CD4-positive, alpha-beta T cell treated with Interleukin-4 for 1 hour (primary cell): ENCODE results near the gene FLII.
"Not testable (repeated sequence)": the region's sequence is repeated elsewhere in the genome, so short reads cannot be mapped to it uniquely, and the experiment has no call there.

Source experiments
- DNase-seq, 2 donors: peaks; one replicate each; pipeline ENCODE4 v3.0.0-alpha.2; 2020 to 2022

FLII gene

GRCh38 chr17:18258356-18259038 lies at the start of gene FLII:
Gene FLII, minus strand, starts transcription at chr17:18258738. Its CDS starts 48 bp downstream, at chr17:18258690.
- peak; percentile 32 to 51 for DNase-seq

DNA sequence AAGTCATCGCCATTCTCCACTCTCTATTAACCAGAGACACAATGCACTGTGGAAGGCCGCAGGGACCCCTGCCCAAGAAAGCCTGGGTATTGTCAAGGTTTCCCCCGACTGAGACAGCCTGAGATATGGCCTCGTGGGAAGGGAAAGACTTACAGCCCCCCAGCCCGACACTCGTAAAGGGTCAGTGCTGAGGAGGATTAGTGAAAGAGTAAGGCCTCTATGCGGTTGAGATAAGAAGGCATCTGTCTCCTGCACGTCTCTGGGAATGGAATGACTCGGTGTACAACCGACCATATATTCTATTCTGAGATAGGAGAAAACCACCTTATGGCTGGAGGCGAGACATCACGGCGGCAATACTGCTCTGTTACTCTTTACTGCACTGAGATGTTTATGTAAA lies 44.7 kb upstream of the FLII start:
- DNase-seq: not testable (repeated sequence)

DNA sequence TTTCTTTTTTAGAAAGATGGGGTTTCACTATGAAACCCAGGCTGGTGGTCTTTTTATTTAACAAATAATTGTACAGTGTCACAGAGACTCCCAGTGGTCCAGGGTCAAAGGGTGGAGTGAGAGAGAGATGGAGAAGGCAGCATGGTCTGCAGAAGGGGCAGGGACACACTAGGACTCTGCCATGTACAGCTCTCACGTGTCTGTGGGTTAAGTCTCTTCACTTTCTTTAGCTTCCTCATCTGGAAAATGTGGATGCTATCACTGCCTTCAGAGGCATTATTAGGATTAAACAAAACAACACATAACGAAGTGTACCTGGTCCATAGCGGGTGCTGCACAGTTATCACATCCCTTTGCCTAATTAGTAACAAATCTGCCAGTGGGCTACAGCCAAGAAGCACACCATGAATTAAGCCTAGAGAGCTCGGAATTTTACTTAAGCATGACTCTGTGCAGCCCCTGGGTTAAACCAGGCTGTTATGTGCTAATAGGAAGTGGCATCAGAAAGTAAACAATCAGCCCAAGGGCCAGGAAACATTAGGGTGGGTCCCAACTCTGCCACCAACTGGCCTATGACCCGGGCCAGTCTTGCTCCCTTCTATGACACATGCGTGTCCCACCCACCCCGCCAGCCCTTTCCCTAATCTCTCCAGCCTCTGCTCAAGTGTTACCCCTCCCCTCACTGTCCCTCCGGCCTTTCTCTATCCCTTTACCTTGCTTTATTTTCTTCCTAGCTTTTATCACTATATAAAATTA lies 42.4 kb upstream of the FLII start:
- DNase-seq: peak in 1 of 2 donors; percentile 17

DNA sequence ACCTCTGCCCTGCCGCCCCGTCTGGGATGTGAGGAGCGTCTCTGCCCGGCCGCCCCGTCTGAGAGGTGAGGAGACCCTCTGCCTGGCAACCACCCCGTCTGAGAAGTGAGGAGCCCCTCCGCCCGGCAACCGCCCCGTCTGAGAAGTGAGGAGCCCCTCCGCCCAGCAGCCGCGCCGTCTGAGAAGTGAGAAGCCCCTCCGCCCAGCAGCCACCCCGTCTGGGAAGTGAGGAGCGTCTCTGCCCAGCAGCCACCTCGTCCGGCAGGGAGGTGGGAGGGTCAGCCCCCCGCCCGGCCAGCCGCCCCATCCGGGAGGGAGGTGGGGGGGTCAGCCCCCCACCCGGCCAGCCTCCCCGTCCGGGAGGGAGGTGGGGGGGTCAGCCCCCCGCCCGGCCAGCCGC lies 39.5 kb upstream of the FLII start:
- DNase-seq: not testable (repeated sequence)

DNA sequence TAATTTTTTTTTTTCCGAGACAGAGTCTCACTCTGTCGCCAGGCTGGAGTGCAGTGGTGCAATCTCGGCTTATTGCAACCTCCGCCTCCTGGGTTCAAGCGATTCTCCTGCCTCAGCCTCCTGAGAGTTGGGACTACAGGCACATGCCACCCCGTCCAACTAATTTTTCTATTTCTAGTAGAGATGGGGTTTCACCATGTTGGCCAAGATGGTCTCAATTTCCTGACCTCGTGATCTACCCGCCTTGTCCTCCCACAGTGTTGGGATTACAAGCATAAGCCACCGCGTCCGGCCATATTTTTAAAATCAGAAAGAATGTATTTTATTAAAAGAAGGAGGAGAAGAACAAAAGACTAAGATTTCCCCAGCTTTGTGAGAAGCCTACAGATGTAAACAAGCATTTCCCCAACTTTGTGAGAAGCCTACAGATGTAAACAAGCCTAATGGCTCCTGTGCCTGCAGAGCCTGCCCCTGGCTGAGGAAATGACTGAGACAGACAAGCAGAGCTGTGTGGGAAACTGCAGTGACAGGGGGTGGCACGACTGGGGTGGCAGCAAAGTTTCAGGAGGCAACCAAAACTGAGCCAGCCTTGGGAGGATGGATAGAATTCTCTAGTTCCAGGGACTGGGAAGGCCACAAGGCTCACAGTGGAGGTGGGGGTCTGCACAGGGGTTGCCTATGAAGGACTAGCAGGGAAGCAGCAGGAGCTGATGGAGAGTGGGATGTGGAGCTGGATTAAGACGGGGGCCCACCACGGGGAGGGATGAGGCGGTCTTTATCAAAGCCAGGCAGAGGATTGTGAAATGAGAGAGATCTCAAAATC lies 33.4 kb upstream of the FLII start:
- DNase-seq: no peak

DNA sequence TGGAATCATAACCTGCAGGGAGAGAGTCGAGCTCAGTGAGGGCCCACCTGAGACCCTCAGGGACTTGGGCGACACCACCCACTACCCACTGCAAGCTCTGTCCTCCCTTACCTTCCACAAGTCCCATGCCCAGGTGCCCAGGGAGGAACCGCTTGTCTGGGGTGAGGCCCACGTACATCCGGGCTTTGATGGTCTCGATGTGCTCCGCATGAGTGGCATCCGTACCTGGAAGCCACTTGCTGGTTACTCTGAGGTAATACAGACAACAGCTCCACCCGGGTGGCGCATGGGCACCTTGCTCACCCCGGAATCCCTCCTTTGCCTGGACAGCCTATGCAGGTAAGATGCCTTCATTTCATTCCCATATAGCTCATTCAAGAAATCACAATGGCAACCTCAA lies 26.8 kb upstream of the FLII start:
- DNase-seq: no peak

DNA sequence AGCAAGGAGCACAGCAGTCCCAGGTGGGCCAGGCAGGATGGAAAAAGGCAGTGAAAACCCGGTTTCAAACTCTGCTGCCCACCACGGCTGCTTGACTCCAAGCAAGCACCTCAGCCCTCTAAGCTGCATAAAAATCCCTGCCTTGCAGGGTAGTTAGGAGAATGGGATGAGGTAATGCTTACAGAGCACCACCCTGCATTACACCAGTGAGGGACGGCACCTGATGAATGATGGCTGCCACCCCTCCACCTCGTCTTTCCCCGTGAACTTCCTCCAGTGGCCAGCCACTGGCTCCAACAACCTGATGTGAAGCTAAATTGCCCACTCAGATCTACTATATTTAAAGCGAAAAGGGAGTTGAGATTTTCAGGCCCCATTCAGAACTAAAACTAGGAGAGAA lies 23.2 kb upstream of the FLII start:
- DNase-seq: no peak

DNA sequence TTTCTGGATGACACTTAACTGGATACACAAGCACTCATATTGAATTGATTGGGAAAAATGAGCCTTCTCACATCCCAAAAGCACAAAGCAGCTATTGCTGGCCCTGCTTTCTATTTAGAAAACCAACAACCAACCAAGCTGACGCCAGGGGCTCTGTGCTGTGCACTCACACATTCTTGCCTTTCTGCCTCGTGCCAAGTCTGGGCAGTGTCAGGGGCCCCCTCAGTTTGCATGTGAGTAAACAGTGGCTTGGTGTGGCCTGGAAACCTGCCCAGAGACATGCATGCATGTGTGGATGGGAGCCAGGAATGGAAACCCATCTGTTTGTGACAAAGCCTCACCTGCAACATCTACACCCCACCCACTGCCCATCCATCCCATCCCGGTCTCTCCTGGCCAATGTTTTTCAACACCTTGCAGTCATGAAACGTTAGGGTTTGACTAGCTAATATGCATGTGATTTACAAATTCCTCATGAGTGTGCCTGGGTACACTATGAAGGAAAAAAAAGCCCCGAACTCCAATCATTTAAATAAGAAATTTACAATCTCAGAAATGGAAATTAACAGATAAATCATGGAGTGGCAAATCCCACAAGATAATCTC lies 22.3 kb upstream of the FLII start:
- DNase-seq: no peak

DNA sequence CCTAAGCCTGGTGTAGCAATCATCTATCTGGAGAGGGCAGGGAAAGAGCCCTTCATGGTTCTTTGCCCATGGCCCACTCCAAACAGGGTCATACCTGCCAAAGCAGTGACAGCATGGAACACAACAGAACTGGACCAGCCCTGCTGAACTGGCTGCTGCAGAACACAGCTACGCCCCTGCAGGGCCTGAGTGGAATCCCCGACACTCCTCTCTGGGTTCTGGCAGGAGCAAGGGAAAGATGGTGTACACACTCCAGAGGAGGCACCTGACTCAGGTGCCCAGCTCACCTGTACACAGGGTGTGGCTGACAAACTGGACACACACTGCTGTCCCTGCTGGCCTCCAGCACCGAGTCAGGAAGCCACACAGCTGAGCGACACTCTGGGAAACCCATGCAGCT lies 21.7 kb upstream of the FLII start:
- no peak for DNase-seq

GRCh38 chr17:18278867-18279266 lies 20.3 kb upstream of the FLII start:
- DNase-seq: no peak

- DNase-seq: no peak
Measured at GRCh38 chr17:18277076-18277475, 18.5 kb upstream of the FLII start.

DNA sequence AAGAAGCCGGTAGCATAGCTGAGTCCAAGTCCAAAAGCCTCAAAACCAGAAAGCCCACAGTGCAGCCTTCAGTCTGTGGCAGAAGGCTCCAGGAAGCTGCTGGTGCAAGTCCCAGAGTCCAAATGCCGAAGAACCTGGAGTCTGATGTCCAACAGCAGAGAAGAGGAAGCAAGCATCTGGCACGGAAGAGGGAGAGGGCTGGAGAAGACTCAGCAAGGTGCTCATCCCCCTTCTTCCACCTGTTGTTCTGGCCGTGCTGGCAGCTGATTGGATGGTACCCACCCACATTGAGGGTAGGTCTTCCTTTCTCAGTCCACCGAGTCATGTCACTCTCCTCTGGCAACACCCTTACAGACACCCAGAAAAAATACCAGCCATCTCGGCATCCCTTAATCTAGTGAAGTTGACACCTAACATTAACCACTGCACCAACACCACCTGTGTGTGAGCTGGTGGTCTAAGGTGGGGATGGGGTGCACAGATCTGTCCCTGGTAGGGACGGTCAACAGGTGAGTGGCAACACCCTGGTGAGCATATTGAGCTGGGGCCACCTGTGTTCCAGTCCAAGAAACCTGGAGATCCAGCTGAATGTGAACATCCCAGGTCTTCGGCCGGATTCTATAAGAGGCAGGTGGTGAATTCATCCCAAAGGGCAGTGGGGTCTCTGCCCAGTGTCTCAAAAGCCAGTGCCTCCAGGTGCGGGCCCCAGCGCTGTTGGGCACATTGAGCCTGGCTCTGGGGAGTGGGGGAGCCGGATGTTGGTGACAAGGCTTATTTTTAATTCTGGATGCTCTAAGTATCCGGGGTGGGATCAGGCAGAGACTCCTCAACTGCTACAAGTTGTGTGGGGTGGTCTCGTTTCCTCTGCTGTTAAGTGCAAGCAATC lies 11.8 kb upstream of the FLII start:
- DNase-seq: no peak

DNA sequence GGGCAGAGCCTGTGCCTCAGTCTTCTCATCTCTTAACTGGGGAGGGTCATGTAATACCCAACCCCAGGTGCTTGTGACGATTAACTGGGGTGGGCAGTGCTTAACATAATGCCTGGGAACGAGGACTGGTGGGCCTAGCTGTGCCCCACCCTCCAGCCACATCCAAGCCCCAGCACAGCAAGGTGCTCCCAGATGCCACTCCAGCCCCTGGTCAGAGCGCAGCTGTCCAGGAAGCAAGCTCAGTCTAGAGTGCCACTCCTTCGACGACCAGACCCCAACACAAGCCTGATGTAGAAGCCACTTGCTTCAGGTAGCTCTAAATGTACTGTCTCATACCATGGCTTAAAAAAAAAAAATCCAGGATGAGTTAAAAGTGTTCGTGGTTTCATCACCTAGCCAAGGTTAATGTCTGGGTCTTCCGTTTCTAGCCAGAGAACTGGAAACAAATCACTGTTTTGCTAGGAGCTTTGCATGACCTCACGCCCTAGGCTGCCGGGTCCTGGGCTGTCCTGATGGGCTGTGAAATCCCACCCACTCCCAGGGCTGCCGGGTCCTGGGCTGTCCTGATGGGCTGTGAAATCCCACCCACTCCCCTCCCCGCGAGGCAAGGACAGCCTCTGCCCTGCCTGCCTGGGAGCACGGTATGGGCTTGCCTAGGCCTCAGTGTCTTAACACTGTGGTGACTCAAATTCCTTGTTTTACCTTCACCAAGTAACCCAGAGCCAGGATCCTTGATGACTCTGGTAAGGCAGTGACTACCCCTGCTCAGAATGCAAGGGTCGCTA lies 9.6 kb upstream of the FLII start:
- no peak for DNase-seq

GRCh38 chr17:18267366-18267765 lies 8.8 kb upstream of the FLII start:
- DNase-seq: no peak

DNA sequence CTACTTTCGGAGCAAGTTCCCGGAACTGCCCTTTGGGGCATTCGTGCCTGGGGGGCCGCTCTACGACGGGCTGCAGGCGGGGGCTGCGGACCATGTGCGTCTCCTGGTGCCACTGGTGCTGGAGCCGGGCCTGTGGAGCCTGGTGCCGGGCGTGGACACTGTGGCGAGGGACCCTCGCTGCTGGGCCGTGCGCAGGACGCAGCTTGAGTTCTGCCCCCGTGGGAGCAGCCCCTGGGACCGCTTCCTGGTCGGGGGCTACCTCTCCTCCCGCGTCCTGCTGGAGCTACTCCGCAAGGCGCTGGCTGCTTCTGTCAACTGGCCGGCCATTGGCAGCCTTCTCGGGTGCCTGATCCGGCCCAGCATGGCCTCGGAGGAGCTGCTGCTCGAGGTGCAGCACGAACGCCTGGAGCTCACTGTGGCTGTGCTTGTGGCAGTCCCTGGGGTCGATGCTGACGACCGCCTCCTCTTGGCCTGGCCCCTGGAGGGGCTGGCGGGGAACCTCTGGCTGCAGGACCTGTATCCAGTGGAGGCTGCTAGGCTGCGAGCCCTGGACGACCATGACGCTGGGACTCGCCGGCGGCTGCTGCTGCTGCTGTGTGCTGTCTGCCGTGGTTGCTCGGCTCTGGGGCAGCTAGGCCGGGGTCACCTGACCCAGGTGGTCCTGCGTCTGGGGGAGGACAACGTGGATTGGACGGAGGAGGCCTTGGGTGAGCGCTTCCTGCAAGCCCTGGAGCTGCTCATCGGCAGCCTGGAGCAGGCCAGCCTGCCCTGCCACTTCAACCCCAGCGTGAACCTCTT lies 5.5 kb upstream of the FLII start:
- no peak for DNase-seq

- no peak for DNase-seq
Measured at GRCh38 chr17:18262641-18263040, 4.1 kb upstream of the FLII start.

DNA sequence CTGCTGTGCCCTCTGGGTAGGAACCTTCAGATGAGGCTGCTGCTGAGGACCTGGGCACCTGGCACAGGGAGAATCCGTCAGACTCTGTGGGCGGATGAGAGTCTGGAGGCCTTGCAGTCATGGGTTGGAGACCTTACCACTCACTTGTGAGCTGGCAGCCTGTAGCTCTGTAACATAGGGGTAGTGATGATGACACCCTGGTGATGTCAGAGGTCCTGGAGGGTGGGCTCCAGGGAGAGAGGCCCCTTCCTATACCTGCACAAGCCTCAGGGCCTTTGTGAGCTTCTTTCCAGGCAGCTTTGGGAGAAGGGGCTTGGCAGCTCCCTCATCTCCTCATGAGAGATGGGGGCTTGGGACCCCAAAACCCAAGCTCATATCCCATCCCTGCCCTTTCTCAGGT lies 3.6 kb upstream of the FLII start:
- no peak for DNase-seq

- no peak for DNase-seq
Measured at GRCh38 chr17:18261659-18262058, 3.1 kb upstream of the FLII start.

GRCh38 chr17:18261146-18261515 lies 2.6 kb upstream of the FLII start:
- DNase-seq: peak in 1 of 2 donors; percentile 32

DNA sequence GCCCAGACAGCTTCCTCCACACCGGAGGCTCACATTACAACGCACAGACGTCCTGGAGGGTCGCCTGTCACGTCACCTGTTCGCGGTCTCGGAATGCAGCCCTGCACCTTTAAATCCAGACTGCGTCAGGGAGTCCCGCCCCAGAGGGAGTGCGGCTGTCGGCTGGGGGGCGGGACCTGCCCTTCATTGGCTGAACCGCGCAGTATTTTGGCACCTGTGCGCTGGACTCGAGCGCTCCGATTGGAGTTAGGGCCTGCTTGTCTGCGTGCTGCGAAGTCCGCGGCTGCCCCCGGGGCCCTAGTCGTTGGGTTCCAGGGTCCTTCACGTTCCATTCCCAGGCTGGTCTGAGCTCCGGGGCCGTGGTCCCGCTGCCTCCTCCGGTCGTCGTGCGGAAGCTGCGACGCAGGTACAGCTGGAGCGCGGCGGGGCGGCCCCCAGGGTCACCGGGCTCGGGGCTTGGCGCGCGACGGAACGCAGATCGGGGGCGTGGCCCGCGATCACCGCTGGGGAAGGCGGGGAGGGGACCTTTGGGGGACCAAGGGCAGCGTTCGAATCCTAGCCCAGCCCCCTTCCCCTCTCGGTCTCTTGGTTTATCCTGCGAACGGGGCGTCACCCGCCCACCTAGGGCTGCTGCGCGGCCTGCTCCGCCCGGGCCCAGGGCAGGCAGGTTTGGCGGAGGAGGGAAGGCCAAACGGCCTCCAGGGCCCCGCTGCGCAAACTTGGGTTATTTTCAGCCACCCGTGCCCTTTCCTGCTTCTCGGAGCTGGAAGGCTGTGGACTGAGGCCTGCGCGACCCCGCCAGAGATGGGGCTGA lies 2.0 kb upstream of the FLII start, which contains the start of gene MIEF2:
Gene MIEF2, plus strand, starts transcription at position 331 of the 814 bp plus-strand sequence. CDS start 2,059 bp downstream, outside the sequence.
- peak; percentile 92 to 93 for DNase-seq
